Fibroblast of the aortic adventitia (primary cell): Measurements from ENCODE around the gene NCOR2. TPM values are rescaled to one million over a fixed set of nuclear protein-coding genes. Genes with fewer than 3 reads are reported as not detected.

Experiments
- DNase-seq: peaks from one replicate; pipeline ENCODE4 v3.0.0-alpha.2; 2010; ENCODE audit warnings: low read depth
- H3K4me3 ChIP-seq: 2 replicates; pipeline ENCODE4 v1.5.1; 2011; ENCODE audit warnings: low read depth, mild to moderate bottlenecking, control low read depth, low read length, moderate library complexity
- total RNA-seq: library from RNA; depleted of rRNA; stranded (reverse); fragments of >200 nt; gene quantifications from 2 replicates; pipeline ENCODE4 v1.2.3, GENCODE V29; 2012; ENCODE audit warnings: low replicate concordance
- TF ChIP-seq, protein P1 (sequence below): IDR thresholded peaks from 2 replicates; pipeline ENCODE4 v1.5.1; 2011; ENCODE audit warnings: mild to moderate bottlenecking, low read length, control low read depth, inconsistent platforms; ENCODE audit not compliant: insufficient read depth

NCOR2 gene
- total RNA-seq, 1 donor, result 58.5 TPM

DNA sequence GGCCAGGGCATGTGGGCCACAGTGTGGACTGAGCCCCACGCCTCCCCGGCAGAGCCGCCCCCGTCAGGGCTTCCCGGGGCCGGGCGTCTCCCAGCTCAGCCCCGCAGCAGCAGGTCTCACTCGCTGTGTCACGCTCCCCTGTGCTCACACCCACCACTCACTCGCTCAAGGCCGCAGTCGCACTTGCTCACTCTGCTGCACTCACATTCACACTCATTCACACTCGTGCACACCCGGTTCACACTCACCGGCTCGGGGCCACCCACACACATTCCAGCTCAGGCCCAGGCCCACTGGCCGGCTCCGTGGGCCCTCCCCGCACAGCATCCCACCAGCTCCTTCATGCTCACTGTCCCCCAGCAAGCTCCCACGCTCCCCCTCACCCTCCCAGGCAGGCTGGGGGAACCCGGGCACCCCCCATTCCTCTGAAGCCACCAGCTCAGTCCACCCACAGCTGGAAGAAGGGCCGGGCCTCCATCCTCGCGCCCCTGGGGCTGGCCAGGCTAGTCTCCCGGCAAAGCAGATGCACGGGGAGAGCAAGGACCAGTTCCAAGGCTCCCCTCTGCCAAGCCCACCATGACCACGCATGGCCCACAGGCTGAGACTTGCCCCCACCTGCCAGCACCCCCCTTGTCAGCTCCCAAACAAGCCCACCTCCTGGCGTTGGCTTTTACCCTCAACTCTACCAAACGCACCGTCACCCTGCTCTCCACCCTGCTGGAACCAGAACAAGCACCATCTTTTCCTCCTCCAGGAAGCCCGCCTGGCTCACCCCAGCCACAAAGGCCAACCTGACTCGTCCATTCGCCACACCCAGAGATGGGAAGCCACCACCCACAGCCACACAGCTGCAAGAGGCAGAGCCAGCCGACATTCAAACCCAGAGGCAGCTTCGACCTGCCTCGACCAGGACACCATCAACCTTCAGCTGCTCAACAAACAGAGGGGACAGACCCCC lies 28.0 kb downstream of the NCOR2 start:
- H3K4me3 ChIP-seq, result no peak overlapping the region
- no peak for DNase-seq
- TF ChIP-seq, protein P1, sequence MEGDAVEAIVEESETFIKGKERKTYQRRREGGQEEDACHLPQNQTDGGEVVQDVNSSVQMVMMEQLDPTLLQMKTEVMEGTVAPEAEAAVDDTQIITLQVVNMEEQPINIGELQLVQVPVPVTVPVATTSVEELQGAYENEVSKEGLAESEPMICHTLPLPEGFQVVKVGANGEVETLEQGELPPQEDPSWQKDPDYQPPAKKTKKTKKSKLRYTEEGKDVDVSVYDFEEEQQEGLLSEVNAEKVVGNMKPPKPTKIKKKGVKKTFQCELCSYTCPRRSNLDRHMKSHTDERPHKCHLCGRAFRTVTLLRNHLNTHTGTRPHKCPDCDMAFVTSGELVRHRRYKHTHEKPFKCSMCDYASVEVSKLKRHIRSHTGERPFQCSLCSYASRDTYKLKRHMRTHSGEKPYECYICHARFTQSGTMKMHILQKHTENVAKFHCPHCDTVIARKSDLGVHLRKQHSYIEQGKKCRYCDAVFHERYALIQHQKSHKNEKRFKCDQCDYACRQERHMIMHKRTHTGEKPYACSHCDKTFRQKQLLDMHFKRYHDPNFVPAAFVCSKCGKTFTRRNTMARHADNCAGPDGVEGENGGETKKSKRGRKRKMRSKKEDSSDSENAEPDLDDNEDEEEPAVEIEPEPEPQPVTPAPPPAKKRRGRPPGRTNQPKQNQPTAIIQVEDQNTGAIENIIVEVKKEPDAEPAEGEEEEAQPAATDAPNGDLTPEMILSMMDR, result no peak

DNA sequence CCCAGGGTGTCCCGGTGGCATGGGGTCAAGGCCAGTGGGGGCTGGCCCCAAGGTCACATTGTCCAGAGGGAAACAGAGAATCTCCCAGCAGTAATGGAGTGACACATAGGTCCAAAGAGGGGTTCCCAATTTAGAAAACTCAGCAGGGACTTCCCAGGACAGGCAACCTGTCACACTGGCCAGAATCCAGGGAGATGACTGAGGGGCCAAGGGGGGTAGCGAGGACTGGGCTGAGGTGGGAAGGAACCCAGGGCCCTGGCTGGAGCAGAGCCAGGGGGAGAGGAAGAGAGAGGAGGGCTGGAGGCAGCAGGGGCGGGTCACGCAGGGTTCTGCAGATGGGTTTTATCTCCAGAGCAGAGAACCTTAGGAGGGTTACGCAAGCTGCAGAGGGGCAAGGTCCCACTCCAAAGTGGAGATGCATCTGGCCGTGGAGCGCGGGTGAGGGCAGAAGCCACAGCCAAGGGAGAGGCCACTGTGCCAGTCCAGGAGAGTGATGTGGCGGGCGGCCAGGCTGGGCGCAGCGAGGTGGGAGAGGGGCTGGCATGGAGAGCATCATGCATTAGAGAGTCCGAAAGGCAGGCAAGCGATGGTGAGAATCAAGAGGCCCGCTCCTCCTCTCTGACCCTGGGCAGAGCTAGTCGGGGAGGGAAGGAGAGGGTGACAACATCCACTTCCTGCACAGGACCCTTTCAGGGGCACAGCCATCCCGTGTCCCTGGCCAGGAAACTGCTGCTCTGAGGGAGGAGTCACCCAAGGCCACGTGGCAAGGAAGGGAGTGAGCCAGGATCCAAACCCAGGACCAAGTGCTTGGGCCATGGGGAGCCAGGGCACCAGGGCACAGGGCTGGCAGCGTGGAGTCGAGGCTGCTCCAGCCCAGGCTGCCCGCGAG lies 29.0 kb downstream of the NCOR2 start:
- H3K4me3 ChIP-seq, result no peak overlapping the region
- TF ChIP-seq, protein P1, result no peak

DNA sequence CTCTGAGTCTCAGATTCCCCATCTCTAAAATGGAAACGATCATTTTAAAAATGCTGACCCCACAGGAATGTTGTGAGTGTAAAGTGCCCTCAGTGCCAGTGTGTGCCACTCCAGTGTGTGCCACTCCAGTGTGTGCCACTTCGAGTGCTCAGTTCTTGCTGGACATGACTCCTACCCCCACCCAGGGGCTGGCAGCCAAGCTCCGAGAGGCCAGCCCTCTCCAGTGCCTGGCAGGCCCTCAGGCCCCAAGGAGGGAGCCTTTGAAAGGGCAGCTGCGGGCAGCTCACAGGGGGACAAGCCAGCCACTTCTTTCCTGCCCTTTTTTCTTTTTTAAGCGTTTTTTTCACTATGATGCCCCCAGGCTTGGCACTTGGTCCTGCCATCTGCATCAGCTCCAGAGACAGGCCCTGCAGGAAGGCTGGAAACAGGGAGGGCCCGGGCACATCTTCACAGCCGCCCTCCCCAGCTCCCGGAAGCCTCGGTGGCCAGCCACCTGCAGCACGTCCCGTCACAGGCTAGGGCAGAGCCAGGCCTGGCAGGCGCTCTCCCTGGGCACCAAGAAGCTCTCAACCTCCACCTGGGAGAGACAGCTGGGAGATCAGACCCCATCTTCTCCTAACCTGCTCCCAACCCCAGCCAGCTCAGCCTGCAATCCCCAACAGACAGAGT lies 29.8 kb downstream of the NCOR2 start:
- TF ChIP-seq, protein P1, result no peak
- H3K4me3 ChIP-seq, result no peak overlapping the region
- DNase-seq, result no peak

More for the DNA sequence above, 29.0 kb downstream of the NCOR2 start:
- no peak for DNase-seq

DNA sequence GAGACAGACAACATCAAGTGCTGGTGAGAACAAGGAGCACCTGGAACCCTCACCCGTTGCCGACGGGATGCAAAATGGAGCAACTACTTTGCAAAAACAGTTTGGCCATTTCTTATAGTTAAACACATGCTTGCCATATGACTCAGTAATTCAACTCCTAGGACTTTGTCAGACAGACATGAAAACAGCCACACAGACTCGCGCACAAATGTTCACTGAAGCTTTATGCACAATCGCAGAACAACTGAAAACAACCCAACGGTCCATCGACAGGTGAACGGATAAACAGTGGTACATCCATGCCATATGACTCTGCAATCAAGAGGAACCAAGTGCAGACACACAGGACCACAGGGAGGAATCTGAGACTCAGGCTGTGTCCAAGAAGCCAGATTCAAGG lies 30.8 kb downstream of the NCOR2 start:
- H3K4me3 ChIP-seq, result no peak overlapping the region
- DNase-seq, result peak; percentile 41

DNA sequence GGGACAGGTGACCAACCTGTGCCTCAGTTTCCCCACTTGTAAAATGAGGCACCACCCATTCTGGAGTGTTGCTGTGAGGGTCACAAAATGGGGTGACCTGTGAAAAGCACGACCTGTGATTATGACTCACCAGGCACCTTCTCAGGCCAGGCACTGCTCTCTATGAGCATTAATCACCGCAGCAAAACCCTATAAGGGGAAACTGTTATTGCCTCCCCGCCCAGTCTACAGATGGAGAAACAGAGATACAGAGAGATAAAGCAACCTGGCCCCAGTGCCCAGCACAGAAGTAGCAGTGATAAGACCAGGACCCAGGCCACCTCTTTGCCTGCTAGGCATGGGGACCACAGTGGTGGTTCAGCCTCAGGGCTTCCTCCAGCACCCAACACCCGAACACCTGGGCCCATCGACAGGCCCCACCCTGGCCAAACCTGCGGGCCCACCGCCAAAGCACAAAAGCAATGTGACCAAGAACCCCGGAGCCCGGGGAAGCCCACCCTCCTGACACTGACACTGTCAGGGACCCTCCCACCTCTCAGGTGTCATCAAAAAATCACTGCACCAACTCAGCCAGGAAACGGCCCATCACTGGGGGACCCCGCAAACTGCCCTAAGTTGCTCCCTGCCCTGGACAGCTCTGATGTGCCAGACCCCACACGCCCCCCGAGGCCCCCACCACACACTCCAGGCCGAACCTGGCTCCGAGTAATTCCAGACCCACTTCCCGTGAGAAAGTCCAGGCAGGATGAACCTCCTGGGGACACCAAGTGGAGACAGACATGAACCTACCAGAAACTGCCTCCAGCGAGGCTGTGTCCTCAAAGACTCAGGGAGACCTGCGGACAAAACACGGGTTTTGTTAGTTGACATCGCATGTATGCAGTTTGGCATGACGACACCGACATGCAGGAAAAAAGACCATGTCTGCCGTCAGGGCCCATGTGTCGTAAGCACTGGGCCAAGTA lies 32.4 kb downstream of the NCOR2 start:
- no peak for DNase-seq
- TF ChIP-seq, protein P1, result no peak
- H3K4me3 ChIP-seq, result no peak overlapping the region

More for the DNA sequence above, 30.8 kb downstream of the NCOR2 start:
- TF ChIP-seq, protein P1, result no peak

DNA sequence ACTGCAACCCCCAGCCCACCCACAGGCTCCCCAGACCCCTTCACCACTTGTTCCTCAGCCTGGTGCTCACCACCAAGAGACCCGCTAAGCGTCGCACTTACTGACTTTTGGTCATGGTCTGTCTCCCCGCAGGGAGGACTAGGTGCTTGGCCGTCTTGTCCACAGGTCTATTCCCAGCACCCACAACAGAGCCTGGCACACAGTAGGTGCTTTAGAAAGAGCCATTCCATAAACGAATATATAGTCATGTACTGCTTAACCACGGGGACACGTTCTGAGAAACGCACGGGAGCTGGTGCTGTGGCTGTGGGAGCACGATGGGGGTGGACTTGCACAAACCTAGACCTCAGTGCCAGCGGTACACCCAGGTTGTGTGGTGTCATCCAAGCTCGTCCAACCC lies 34.0 kb downstream of the NCOR2 start:
- TF ChIP-seq, protein P1, result no peak
- no peak overlapping the region for H3K4me3 ChIP-seq
- DNase-seq, result no peak
